ENCODE results near the gene MEGF10. TPM values are rescaled to one million over a fixed set of nuclear protein-coding genes. Genes with fewer than 3 reads are reported as not detected.

Gene MEGF10
- polyA plus RNA-seq, 3 donors = not detected

DNA sequence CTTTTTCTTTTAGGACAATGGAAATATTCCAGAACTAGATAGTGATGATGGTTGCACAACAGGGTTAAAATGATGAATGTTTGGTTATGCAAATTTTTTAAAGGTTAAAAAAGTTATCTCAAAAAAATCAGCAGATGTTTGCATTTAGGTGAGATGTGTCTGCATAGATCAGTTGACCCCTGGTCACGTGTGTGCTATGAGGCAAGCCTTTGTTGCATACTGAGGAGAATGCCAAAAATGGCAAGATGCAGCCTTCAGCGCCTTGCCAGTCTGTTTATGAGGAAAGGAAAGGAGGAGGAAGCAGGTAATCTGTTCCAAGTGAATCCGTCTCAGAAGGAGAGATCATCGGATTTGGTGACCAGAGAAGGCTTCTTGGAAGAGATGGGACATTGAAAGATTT, 11.9 kb downstream of the MEGF10 start:
- TF ChIP-seq, protein P1, sequence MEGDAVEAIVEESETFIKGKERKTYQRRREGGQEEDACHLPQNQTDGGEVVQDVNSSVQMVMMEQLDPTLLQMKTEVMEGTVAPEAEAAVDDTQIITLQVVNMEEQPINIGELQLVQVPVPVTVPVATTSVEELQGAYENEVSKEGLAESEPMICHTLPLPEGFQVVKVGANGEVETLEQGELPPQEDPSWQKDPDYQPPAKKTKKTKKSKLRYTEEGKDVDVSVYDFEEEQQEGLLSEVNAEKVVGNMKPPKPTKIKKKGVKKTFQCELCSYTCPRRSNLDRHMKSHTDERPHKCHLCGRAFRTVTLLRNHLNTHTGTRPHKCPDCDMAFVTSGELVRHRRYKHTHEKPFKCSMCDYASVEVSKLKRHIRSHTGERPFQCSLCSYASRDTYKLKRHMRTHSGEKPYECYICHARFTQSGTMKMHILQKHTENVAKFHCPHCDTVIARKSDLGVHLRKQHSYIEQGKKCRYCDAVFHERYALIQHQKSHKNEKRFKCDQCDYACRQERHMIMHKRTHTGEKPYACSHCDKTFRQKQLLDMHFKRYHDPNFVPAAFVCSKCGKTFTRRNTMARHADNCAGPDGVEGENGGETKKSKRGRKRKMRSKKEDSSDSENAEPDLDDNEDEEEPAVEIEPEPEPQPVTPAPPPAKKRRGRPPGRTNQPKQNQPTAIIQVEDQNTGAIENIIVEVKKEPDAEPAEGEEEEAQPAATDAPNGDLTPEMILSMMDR (IDR thresholded peaks at IDR 0.05) = no peak
- H3K27ac Mint-ChIP-seq = no peak overlapping the region
- Histone ChIP-seq H3K4me3 (replicated peaks in 1 of 3; ENCODE audit: low read depth in 2 of 3, low read length in 3 of 3) (no peak overlapping the region), H3K9me3 (replicated peaks in 1 of 2; ENCODE audit: control insufficient read depth in 1 of 2, insufficient read depth in 1 of 2, low read length in 2 of 2) (no peaks in the 10 kb centered on the region), H2AFZ (ENCODE audit: insufficient read depth, low read depth, low read length, poor library complexity, severe bottlenecking) (no peak overlapping the region), H3K4me1 (ENCODE audit: control insufficient read depth in 1 of 2, insufficient read depth in 2 of 2, low read length in 2 of 2) (no peaks in the 10 kb centered on the region), H3K9ac (ENCODE audit: insufficient read depth, low read length, poor library complexity, severe bottlenecking) (no peak overlapping the region), H3K27me3 (ENCODE audit: control insufficient read depth in 2 of 2, insufficient read depth in 2 of 2, low read length in 2 of 2) (no peaks in the 10 kb centered on the region), H3K4me2 (replicated peaks; ENCODE audit: extremely low read depth, low read length, poor library complexity, severe bottlenecking) (no peak overlapping the region), H4K20me1 (ENCODE audit: insufficient read depth, low read length) (no peaks in the 10 kb centered on the region), H3K27ac (ENCODE audit: low read depth in 1 of 2, low read length in 2 of 2) (no peak overlapping the region), H3K79me2 (ENCODE audit: insufficient read depth, low read length) (no peaks in the 10 kb centered on the region), H3K36me3 (replicated peaks in 1 of 2; ENCODE audit: control insufficient read depth in 1 of 2, insufficient read depth in 2 of 2, low read length in 2 of 2) (no peaks in the 10 kb centered on the region)
- H3K4me1 Mint-ChIP-seq = no peaks in the 10 kb centered on the region
- no peaks in the 10 kb centered on the region for H3K9me3 Mint-ChIP-seq
- H3K36me3 Mint-ChIP-seq = no peaks in the 10 kb centered on the region
- 90% methylated on average over 4 of the region's 4 CpGs for WGBS (ENCODE audit: insufficient coverage)
- no peak overlapping the region for H3K4me3 Mint-ChIP-seq
- intact Hi-C loops (cut with micrococcal nuclease) = no loop called here
- peaks cover 1 to 8% (median 7%) of the 10 kb centered on the region in 3 donors for H3K27me3 Mint-ChIP-seq (ENCODE audit: low read depth in 3 of 3)
- no peak for DNase-seq

DNA sequence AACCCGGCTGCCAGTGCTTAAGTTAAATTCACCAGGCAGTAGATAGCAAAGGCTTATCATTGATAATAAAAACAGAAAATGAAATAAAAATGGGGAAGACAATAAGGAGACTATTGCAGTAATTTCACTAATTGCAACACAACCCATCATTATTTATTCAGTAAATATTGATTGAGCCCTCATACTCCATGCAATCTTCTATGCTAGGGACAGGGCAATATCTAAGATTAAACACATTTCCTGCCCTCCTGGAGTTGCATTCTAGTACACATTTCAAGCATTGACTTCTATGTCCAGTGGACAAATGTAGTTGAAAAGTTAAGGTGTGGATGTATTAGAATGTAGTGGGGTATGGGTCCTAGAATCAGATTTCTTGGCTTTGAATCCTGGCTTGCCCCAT, 12.8 kb downstream of the MEGF10 start:
- no peaks in the 10 kb centered on the region for H3K79me2 ChIP-seq (ENCODE audit: insufficient read depth, low read length)
- H3K36me3 Mint-ChIP-seq = no peaks in the 10 kb centered on the region
- no peaks in the 10 kb centered on the region for H3K4me1 Mint-ChIP-seq
- H3K9ac ChIP-seq (ENCODE audit: insufficient read depth, low read length, poor library complexity, severe bottlenecking) = no peak overlapping the region
- H3K4me1 ChIP-seq (ENCODE audit: control insufficient read depth in 1 of 2, insufficient read depth in 2 of 2, low read length in 2 of 2) = no peaks in the 10 kb centered on the region
- TF ChIP-seq, protein P1 (IDR thresholded peaks at IDR 0.05) = no peak
- no CpG with 5 or more reads among the region's 1 CpG for WGBS (ENCODE audit: insufficient coverage)
- H3K36me3 ChIP-seq (replicated peaks in 1 of 2; ENCODE audit: control insufficient read depth in 1 of 2, insufficient read depth in 2 of 2, low read length in 2 of 2) = no peaks in the 10 kb centered on the region
- intact Hi-C loops (cut with micrococcal nuclease) = no loop called here
- no peak overlapping the region for H3K27ac Mint-ChIP-seq
- no peak for DNase-seq
- H3K9me3 Mint-ChIP-seq = no peaks in the 10 kb centered on the region
- H3K27me3 ChIP-seq (ENCODE audit: control insufficient read depth in 2 of 2, insufficient read depth in 2 of 2, low read length in 2 of 2) = no peaks in the 10 kb centered on the region
- no peaks in the 10 kb centered on the region for H4K20me1 ChIP-seq (ENCODE audit: insufficient read depth, low read length)
- H3K4me2 ChIP-seq (replicated peaks; ENCODE audit: extremely low read depth, low read length, poor library complexity, severe bottlenecking) = no peak overlapping the region
- peaks cover 0 to 8% (median 4%) of the 10 kb centered on the region in 3 donors for H3K27me3 Mint-ChIP-seq (ENCODE audit: low read depth in 3 of 3)
- H3K4me3 ChIP-seq (replicated peaks in 1 of 3; ENCODE audit: low read depth in 2 of 3, low read length in 3 of 3) = no peak overlapping the region
- H2AFZ ChIP-seq (ENCODE audit: insufficient read depth, low read depth, low read length, poor library complexity, severe bottlenecking) = no peak overlapping the region
- no peak overlapping the region for H3K27ac ChIP-seq (ENCODE audit: low read depth in 1 of 2, low read length in 2 of 2)
- no peaks in the 10 kb centered on the region for H3K9me3 ChIP-seq (replicated peaks in 1 of 2; ENCODE audit: control insufficient read depth in 1 of 2, insufficient read depth in 1 of 2, low read length in 2 of 2)
- no peak overlapping the region for H3K4me3 Mint-ChIP-seq
